H7 (cell line): ENCODE data around the gene VANGL1. TPM values are rescaled to one million over a fixed set of nuclear protein-coding genes. Genes with fewer than 3 reads are reported as not detected.
A peak's percentile ranks its signal among the peaks of the same experiment; 100 is the strongest.

Experiments
- DNase-seq: peaks from one replicate; pipeline ENCODE4 v3.0.0; 2012
- H3K27me3 ChIP-seq: 2 replicates; pipeline ENCODE4 v1.6.0; 2011; ENCODE audit warnings: mild to moderate bottlenecking, low read length; ENCODE audit not compliant: control insufficient read depth, insufficient read depth
- H3K36me3 ChIP-seq: replicated peaks from 2 replicates; pipeline ENCODE4 v1.5.1; 2011; ENCODE audit warnings: low read length; ENCODE audit not compliant: control insufficient read depth, insufficient read depth
- H3K4me3 ChIP-seq: 2 replicates; pipeline ENCODE4 v1.5.1; 2011; ENCODE audit warnings: low read depth, mild to moderate bottlenecking, control low read depth, low read length, moderate library complexity; ENCODE audit not compliant: insufficient read depth
- total RNA-seq: library from RNA; depleted of rRNA; stranded (reverse); fragments of >200 nt; shearing (Covaris generic); gene quantifications from 2 replicates; pipeline ENCODE4 v1.2.3, GENCODE V29; 2014

The VANGL1 gene
- total RNA-seq, 1 experiment from 2014 or later = 37.1 TPM

- Histone ChIP-seq H3K36me3 (peaks cover 4% of the 10 kb centered on the region), H3K4me3 (no peak overlapping the region), H3K27me3 (no peaks in the 10 kb centered on the region)
- no peak for DNase-seq
Observed at GRCh38 chr1:115687744-115688143, 46.0 kb downstream of the VANGL1 start.

GRCh38 chr1:115690972-115691371, 49.2 kb downstream of the VANGL1 start:
- Histone ChIP-seq H3K4me3 (no peak overlapping the region), H3K36me3 (0 out of 2 replicates have a peak, but pooled peaks cover 4% of the 10 kb centered on the region), H3K27me3 (no peaks in the 10 kb centered on the region)
- DNase-seq = no peak

DNA sequence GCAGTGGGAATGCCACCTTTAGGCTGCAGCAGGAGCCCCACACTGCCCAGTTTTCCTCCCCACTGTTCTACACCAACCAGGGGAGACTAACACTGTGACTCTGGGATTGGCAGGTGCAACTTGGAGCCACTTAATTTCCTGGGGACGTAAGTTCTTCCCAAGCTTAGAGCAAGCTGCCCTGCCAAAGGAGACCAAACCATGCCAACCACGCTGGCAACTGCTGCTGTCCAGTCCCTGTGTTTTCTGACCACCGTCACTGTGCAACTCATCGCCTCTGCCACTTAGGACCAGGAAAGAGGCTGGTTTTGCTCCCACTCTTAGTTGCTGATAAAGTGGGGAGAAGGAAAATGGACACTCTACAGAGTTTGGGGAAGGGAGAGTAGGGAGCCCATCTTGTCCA, 50.5 kb downstream of the VANGL1 start:
- no peak for DNase-seq

DNA sequence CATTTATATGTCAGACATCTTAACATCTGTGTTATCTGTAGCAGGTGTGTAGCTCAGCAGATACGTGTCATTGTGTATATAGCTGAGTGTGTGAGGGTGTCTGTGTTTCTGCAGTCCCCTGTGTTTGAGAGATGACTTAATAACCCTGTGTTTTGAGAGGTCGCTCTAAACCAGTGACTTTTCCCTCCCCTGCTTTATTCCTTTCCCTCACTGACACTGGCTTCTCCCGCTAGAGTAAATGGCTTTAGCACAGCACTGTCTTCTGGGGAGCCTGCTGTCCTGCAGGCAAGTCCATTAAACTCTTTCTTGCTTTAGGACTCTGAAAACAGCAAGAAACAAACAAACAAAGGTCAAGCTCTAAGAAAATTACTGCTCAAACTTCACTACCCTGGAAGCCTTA, 53.0 kb downstream of the VANGL1 start:
- Histone ChIP-seq H3K36me3 (0 out of 2 replicates have a peak, but pooled peaks cover 4% of the 10 kb centered on the region), H3K4me3 (no peak overlapping the region), H3K27me3 (no peaks in the 10 kb centered on the region)
- no peak for DNase-seq

More for the DNA sequence above, 50.5 kb downstream of the VANGL1 start:
- 0 out of 2 replicates have a peak, but pooled peaks cover 4% of the 10 kb centered on the region for H3K36me3 ChIP-seq
- H3K4me3 ChIP-seq = no peak overlapping the region
- no peaks in the 10 kb centered on the region for H3K27me3 ChIP-seq

GRCh38 chr1:115697619-115698018, 55.8 kb downstream of the VANGL1 start:
- Histone ChIP-seq H3K4me3 (no peak overlapping the region), H3K36me3 (no peaks in the 10 kb centered on the region), H3K27me3 (no peaks in the 10 kb centered on the region)
- DNase-seq = no peak

GRCh38 chr1:115701090-115701489, 59.3 kb downstream of the VANGL1 start:
- no peak for DNase-seq
- Histone ChIP-seq H3K36me3 (no peaks in the 10 kb centered on the region), H3K27me3 (no peaks in the 10 kb centered on the region), H3K4me3 (no peak overlapping the region)

GRCh38 chr1:115702959-115703358, 61.2 kb downstream of the VANGL1 start:
- no peak for DNase-seq

DNA sequence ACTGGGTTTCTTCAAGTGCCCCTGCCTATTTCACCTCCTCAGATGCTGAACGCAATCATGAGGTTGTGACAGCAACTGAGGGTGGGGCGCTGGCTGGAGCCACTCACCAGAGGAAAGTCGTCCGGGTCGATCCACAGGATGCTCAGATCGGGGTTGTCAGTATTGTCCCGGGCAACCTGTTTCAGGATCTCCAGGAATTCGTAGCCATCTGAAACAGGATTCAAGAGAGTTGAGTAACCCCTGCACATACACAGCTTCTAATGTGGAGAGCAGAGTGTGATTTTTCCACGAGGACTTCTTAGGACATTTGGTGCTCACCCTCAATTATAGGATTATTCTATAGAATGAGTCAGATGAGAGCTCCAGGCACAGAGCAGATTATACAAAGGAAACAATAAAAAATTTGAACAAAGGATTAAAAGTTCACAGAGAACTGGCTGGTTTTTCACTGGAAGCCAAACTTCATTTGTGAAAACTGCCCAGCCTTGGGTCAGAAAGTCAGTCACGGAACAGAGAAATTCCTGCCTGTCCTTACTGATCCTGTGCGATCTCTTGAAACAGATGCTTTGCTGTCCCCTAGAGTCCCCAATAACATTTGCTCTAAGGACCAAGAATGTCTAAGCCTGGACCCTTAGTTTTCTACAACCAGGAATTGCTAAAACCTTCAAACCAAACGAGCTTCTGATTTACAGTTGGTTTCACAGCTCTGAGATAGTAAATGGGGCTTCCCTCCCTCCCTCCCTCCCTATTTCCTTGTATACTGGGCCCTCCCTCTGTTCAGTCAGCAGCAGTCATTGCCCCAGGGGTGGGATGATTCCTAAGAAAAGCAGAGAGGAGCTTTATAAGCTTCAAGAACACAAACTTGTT, 63.5 kb downstream of the VANGL1 start:
- no peaks in the 10 kb centered on the region for H3K36me3 ChIP-seq
- H3K27me3 ChIP-seq = no peaks in the 10 kb centered on the region
- DNase-seq = no peak
- H3K4me3 ChIP-seq = no peak overlapping the region

More at GRCh38 chr1:115702959-115703358, 61.2 kb downstream of the VANGL1 start:
- H3K36me3 ChIP-seq = no peaks in the 10 kb centered on the region
- H3K27me3 ChIP-seq = no peaks in the 10 kb centered on the region
- H3K4me3 ChIP-seq = no peak overlapping the region

GRCh38 chr1:115705963-115706362, 64.2 kb downstream of the VANGL1 start:
- no peaks in the 10 kb centered on the region for H3K27me3 ChIP-seq
- no peak for DNase-seq
- H3K4me3 ChIP-seq = no peak overlapping the region
- H3K36me3 ChIP-seq = no peaks in the 10 kb centered on the region

DNA sequence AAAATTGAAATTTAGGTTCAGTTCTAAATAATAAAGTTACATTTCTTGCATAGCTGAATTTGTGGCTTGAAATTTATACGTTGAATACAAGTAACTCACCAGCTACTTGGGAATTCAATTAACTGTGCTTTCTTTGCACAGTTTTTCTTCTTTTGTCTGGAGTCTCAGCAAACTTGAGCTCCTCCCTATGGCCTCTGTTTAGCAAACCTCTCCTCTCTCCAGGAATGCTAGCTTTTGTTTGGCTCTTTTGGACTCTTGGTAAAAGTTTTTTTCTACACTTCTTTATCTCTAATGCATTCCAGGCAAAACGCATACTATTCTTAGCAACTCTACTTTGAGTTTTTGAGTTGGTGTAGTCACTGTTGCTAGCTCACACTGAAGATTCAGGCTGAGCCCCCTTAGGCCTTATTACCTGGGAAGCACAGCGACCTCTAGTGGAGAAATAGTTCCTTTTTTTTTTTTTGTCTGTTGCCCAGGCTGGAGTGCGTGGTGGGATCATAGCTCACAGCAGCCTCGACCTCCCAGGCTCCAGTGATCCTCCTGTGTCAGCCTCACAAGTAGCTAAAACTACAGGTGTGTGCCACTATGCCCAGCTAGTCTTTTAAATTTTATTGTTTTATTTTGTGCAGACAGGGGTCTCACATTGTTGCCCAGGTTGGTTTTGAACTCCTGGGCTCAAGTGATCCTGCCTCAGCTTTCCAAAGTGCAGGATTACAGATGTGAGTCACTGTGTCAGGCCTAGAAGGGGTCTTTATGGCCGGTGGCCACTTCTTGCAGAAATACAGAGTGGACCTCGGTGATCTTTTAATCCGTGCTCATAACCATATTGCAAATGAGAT, 65.0 kb downstream of the VANGL1 start:
- no peaks in the 10 kb centered on the region for H3K36me3 ChIP-seq
- H3K27me3 ChIP-seq = no peaks in the 10 kb centered on the region
- no peak overlapping the region for H3K4me3 ChIP-seq
- DNase-seq = peak; percentile 71

- no peak for DNase-seq
- Histone ChIP-seq H3K27me3 (no peaks in the 10 kb centered on the region), H3K36me3 (no peaks in the 10 kb centered on the region), H3K4me3 (no peak overlapping the region)
Observed at GRCh38 chr1:115710859-115711624, 69.3 kb downstream of the VANGL1 start.

- Histone ChIP-seq H3K4me3 (no peak overlapping the region), H3K27me3 (no peaks in the 10 kb centered on the region), H3K36me3 (no peaks in the 10 kb centered on the region)
- DNase-seq = peak; percentile 36
Observed at GRCh38 chr1:115712911-115713609, 71.3 kb downstream of the VANGL1 start.

DNA sequence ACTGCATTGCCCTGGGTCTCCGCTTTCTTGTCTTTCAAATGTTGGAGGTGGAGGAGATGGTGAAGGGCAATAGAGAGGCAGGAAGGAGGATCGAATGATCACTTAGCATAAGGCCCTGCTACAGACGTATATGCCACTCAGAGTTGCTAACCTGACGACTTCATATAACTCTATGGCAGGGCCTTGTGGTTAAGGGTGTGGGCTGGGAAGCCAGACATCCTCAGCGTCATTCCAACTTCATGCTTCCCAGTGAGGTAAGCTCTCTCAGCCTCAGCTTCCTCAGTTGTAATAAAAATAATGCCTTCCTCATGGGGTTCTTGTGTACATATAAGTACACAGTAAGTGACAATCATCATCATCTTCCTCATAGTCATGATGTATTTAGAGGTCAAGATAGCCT, 72.1 kb downstream of the VANGL1 start:
- H3K27me3 ChIP-seq = no peaks in the 10 kb centered on the region
- no peak for DNase-seq
- H3K4me3 ChIP-seq = no peak overlapping the region

More for the DNA sequence above, 72.1 kb downstream of the VANGL1 start:
- H3K36me3 ChIP-seq = no peaks in the 10 kb centered on the region
